Measurements from ENCODE around the gene SPG21. TPM values are rescaled to one million over a fixed set of nuclear protein-coding genes. Genes with fewer than 3 reads are reported as not detected.

SPG21 gene, protein sequence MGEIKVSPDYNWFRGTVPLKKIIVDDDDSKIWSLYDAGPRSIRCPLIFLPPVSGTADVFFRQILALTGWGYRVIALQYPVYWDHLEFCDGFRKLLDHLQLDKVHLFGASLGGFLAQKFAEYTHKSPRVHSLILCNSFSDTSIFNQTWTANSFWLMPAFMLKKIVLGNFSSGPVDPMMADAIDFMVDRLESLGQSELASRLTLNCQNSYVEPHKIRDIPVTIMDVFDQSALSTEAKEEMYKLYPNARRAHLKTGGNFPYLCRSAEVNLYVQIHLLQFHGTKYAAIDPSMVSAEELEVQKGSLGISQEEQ
- total RNA-seq (56.2 TPM), polyA plus RNA-seq (87.6 TPM)

DNA sequence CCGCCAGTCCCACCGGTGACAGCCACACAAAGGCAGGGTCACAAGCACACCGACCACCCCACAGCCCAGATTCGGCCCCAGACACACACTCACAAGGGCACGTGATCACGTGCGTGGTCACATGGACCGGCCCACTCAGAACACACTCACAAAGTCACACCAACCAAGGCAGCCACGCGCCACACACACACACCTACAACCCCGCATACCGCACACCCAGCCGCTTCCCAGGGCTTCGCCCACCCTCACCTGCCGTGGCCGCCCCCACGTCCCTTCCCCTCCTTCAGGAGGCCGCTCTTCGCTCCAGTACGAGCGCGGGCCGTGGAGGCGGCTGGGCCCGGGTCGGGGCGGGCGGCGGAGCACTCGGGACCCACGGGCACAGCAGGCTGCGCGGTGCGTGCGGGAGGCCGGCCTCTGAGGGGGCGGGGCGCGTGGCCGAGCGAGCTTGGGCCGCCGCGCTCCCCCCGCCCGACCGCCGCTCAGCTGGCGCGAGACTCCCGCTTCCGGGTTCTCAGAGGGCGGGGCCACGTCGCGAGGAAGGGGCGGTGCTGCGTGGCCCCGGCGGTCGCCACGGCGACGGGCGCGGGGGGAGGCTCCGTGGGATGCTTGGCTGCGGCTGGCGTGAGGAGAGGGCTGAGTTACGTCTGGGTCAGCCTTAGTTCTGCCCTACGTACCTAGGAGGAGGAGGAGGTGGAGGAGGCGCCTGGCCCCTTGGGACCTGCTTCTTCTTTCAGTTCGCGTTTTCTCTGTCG lies at the start of gene SPG21:
Gene SPG21, minus strand, starts transcription at position 499 of the 752 bp plus-strand sequence. CDS start 6,345 bp downstream, outside the sequence.
- peak within 1 kb of the TSS; percentile 94 for H3K27ac ChIP-seq (ENCODE audit: low read depth)
- whole genome bisulfite sequencing = under 1% methylated on average over 75 of the region's 75 CpGs
- peak within 1 kb of the TSS; percentile 99 for H3K4me3 ChIP-seq (ENCODE audit: low read depth, low read length)
- H3K36me3 ChIP-seq (ENCODE audit: insufficient read depth) = no peaks in the 10 kb centered on the region
- peak; percentile 70 for DNase-seq (ENCODE audit: extremely low spot score)
- H3K4me1 ChIP-seq (ENCODE audit: insufficient read depth) = no peaks in the 10 kb centered on the region

DNA sequence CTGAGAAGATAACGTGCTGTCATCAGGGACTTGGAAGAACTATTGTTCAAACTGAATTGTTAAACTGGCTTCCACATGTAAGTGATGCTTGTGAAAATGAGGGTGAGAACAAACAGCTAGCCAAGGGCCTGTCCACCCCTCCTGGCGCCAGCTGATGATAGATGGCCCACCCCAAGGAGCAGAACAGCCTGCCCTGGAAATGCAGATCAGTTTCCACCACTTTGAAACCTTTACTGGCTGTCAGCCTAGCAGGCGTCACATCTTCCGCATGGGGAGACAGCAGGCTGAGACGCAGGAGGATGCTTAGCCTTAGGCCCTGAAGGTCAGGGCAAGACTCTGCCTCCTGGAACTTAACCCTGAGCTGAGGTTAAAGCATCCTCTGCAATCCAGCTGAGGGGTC lies 49.1 kb upstream of the SPG21 start:
- H3K27ac ChIP-seq (ENCODE audit: low read depth) = no peak overlapping the region

DNA sequence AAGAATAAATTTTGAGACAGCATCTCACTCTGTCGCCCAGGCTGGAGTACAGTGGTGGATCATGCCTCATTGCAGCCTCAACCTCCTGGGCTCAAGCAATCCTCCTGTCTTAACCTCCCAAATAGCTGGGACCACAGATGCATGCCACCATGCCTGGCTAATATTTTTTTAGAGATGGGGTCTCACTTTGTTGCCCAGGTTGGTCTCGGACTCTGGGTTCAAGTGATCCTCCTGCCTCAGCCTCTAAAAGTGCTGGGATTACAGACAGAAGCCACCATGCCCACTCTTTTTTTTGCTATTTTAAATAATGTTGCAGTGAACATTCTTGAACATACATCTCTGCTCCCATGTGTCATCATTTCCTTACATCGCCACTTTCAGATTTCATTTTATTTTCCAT lies 48.7 kb upstream of the SPG21 start:
- H3K27ac ChIP-seq (ENCODE audit: low read depth) = no peak overlapping the region
- H3K4me1 ChIP-seq (ENCODE audit: insufficient read depth) = no peaks in the 10 kb centered on the region
- WGBS = 92% methylated on average over 3 of the region's 3 CpGs
- no peak for DNase-seq (ENCODE audit: extremely low spot score)
- H3K36me3 ChIP-seq (ENCODE audit: insufficient read depth) = no peaks in the 10 kb centered on the region
- H3K4me3 ChIP-seq (ENCODE audit: low read depth, low read length) = no peak overlapping the region

More for the DNA sequence above, 49.1 kb upstream of the SPG21 start:
- DNase-seq (ENCODE audit: extremely low spot score) = no peak
- WGBS = 62% methylated on average over 5 of the region's 5 CpGs
- H3K4me1 ChIP-seq (ENCODE audit: insufficient read depth) = no peaks in the 10 kb centered on the region
- H3K36me3 ChIP-seq (ENCODE audit: insufficient read depth) = no peaks in the 10 kb centered on the region
- no peak overlapping the region for H3K4me3 ChIP-seq (ENCODE audit: low read depth, low read length)

DNA sequence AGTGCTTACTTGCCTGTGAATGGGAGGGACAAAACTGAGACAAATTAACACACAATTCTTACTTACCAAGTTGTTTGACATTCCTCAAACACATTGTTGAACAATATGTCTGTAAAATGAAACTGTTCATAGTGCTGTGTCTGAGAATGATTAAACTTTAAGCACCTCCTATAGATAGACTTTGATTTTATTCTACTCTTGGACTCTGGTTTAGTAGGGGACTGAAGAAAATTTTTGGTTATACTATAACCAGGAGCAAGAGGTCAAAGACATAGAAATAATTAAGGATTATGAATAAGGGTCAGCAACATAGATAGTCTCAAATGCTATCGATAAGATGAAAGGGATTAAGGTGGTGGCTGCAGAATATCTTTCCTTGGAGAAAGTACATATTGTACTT lies 47.6 kb upstream of the SPG21 start:
- no peaks in the 10 kb centered on the region for H3K36me3 ChIP-seq (ENCODE audit: insufficient read depth)
- no peak overlapping the region for H3K27ac ChIP-seq (ENCODE audit: low read depth)
- DNase-seq (ENCODE audit: extremely low spot score) = no peak
- no peak overlapping the region for H3K4me3 ChIP-seq (ENCODE audit: low read depth, low read length)
- no peaks in the 10 kb centered on the region for H3K4me1 ChIP-seq (ENCODE audit: insufficient read depth)
- WGBS = 74% methylated on average over 1 of the region's 1 CpG

DNA sequence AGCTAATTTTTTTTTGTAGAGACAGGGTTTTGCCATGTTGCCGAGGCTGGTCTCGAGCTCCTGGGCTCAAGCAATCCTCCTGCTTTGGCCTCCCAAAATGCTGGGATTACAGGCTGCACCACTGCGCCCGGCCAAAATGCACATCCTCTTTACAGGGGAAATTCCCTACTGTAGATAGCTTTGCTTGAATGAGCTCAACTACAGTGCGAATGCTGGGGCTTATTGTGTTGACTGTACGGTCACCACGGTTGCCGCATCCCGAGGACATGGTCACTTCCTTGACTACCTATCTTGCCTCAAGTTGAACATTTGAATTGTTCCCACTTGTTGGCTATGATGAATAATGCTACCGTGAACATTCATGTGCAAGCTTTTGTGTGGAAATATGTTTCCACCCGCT lies 45.0 kb upstream of the SPG21 start:
- Histone ChIP-seq H3K27ac (ENCODE audit: low read depth) (no peak overlapping the region), H3K36me3 (ENCODE audit: insufficient read depth) (no peaks in the 10 kb centered on the region), H3K4me3 (ENCODE audit: low read depth, low read length) (no peak overlapping the region), H3K4me1 (ENCODE audit: insufficient read depth) (no peaks in the 10 kb centered on the region)
- WGBS = 91% methylated on average over 11 of the region's 11 CpGs
- no peak for DNase-seq (ENCODE audit: extremely low spot score)

DNA sequence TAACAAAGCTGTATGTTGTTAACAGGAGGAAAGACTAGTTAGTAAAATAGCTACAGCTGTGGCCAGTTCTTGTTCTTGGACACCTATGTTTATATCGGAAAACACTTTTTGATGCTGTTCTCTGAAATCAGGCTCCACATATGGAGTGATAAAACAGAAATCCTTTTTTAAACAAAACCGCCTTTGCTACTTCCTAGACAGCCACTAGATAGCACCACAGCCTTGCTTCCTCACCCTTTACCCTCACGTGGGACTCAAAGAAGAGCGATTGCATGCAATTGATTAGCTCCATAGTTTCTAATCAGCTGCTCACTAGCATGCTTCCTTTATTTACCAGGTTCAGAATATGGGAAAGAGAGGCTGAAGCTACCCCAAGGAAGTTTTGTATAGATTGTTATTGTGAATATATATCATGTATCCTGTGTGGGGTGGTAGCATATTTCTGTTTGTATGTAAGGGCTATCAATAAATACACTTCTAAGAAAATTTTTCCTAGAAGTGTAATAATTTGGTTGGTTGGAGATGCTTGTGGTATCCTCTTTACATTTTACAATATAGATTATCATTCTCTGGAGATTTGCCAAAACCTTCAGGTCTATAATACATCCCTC lies 44.0 kb upstream of the SPG21 start:
- H3K4me3 ChIP-seq (ENCODE audit: low read depth, low read length) = no peak overlapping the region
- no peak for DNase-seq (ENCODE audit: extremely low spot score)
- H3K4me1 ChIP-seq (ENCODE audit: insufficient read depth) = no peaks in the 10 kb centered on the region
- 6% methylated on average over 4 of the region's 4 CpGs for WGBS
- no peak overlapping the region for H3K27ac ChIP-seq (ENCODE audit: low read depth)
- H3K36me3 ChIP-seq (ENCODE audit: insufficient read depth) = no peaks in the 10 kb centered on the region

DNA sequence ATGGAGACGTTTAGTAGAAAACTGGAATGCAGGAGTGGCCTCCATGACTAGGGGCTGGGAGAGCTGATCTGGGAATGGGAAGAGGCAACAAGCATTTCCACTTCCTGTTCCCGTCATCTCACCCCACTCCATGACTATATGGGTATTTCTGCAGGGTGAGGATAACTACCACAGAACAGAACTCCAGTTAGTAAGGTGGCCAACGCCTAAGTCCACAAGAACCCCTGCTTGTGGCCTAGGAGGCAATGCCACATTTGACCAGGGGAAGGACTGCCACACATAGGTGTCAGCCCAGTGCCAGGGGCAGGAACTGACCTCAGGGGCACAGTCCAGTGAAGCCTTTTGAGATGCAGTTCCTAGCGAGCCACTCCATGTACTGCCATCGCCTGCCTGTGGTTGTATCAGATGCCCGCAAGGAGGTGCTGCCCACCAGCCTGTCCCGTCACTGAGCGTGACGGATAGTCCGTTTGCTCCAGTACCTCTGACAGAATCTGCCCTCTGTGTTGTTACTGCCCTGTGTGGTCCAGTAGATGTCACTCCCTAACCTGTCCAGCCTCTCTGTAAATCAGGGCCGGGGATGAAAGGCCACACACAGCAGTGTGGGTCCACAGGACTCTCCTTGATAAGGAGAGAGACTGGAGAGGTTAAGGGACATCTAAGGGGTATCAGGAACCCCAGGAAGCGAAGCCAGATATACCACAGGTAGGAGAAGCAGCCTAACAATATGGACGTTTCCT lies 43.3 kb upstream of the SPG21 start:
- Histone ChIP-seq H3K27ac (ENCODE audit: low read depth) (no peak overlapping the region), H3K4me3 (ENCODE audit: low read depth, low read length) (no peak overlapping the region), H3K36me3 (ENCODE audit: insufficient read depth) (no peaks in the 10 kb centered on the region), H3K4me1 (ENCODE audit: insufficient read depth) (no peaks in the 10 kb centered on the region)
- no peak for DNase-seq (ENCODE audit: extremely low spot score)
- 41% methylated on average over 13 of the region's 13 CpGs for WGBS

DNA sequence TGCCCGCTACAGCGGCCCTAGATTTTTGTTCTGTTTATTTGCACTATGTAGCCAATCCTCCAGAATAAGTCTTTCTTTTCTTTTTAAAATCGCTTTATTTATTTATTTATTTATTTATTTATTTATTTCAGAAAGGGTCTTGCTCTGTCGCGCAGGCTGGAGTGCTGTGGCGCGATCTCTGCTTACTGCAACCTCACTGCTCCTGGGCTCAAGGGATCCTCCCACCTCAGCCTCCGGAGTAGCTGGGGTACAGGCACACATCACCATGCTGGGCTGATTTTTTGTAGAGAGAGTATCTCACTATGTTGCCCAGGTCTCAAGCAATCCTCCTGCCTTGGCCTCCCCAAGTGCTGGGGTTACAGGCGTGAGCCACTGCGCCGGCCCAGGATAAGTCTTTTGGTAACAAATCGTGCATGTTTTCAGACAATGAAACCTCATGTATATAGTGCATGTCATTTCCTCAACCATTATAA lies 40.1 kb upstream of the SPG21 start:
- Histone ChIP-seq H3K27ac (ENCODE audit: low read depth) (no peak overlapping the region), H3K4me1 (ENCODE audit: insufficient read depth) (no peaks in the 10 kb centered on the region), H3K4me3 (ENCODE audit: low read depth, low read length) (peak overlapping the region; percentile 91), H3K36me3 (ENCODE audit: insufficient read depth) (peaks cover 3% of the 10 kb centered on the region)
- no peak for DNase-seq (ENCODE audit: extremely low spot score)
- WGBS = 62% methylated on average over 12 of the region's 12 CpGs

DNA sequence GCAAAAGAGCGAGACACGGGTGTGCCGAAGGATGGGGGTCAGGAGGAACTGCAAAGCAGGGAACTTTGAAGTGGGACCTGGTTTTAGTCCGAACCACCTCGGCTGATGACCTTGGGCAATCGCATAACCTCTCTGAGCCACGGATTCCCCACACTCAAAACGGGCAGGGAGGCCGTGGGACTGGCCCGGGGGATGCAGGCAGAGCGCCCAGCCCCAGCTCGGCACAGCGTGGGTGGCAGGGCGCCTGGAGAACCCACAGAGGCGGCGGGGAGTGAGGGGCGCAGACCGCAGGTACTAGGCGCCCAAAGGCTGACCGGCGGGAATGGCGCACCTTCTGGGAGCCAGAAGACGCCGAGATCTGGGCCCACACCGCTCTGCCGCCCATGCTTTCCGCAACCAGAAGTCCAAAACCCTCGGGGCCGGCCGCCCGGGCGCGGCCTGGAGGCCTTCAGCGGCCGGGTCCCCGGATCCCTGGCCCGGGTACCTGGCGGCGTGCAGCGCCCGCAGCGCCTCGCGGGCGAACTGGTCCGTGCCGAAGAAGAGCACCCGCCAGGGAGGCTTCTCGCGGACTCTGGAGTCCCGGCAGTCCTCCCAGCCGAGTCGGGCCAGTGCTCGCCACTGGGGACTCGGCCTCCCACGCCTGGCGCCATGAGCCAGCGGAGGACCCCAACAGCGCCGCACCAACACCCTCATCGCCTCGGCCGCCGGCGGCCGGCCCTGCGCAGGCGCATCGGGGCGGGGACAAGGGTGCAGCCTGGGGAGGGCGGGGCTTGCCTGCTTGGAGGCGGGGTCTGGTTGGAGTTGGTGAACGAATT lies 39.4 kb upstream of the SPG21 start, which contains the start of gene MTFMT:
Gene MTFMT, minus strand, starts transcription at position 719 of the 815 bp plus-strand sequence. Its CDS starts 26 bp downstream, at position 693.
- peaks cover 3% of the 10 kb centered on the region for H3K36me3 ChIP-seq (ENCODE audit: insufficient read depth)
- no peaks in the 10 kb centered on the region for H3K4me1 ChIP-seq (ENCODE audit: insufficient read depth)
- under 1% methylated on average over 73 of the region's 73 CpGs for WGBS
- H3K27ac ChIP-seq (ENCODE audit: low read depth) = peak within 1 kb of the TSS; percentile 54
- H3K4me3 ChIP-seq (ENCODE audit: low read depth, low read length) = peak within 1 kb of the TSS; percentile 91
- peak; percentile 75 for DNase-seq (ENCODE audit: extremely low spot score)

DNA sequence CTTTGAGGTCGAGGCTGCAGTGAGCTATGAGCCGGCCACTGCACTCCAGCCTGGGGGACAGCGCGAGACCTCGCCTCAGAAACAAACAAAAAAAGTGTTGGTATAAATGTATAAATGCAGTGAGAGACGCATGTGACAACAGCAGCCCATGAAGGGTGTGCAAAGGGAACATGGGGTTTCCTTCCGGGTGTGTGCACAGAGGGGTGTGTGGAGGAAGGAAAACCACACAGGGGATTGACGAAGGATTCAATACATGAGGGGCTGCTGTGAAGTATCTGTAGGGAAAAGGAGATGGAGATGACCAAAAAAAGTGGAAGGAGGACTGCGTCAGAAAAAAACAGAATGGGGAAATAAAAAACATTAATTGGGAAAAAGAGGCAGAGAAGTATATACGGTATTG lies 38.6 kb upstream of the SPG21 start:
- WGBS = 48% methylated on average over 10 of the region's 10 CpGs
- H3K36me3 ChIP-seq (ENCODE audit: insufficient read depth) = peaks cover 3% of the 10 kb centered on the region

DNA sequence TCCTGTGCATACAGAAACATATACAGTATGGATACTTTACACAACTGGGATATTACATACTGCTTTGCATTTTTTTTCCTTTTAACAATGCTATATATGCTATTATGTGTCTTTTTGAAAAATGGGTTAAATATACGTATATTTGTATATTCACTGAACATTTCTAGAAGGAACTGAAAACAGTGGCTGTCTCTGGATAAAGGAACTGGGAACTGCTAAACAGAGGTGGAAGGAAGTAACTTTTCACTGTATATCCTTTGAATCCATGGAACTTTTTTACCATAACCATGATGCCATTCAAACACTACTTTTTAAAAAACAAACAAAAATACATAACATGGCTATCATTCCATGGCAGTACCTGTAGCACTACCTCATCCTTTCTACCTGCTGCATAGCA lies 37.9 kb upstream of the SPG21 start:
- 78% methylated on average over 1 of the region's 1 CpG for WGBS
- no peak overlapping the region for H3K27ac ChIP-seq (ENCODE audit: low read depth)
- peaks cover 3% of the 10 kb centered on the region for H3K36me3 ChIP-seq (ENCODE audit: insufficient read depth)
- no peak for DNase-seq (ENCODE audit: extremely low spot score)
- H3K4me1 ChIP-seq (ENCODE audit: insufficient read depth) = no peaks in the 10 kb centered on the region
- no peak overlapping the region for H3K4me3 ChIP-seq (ENCODE audit: low read depth, low read length)

More for the DNA sequence above, 38.6 kb upstream of the SPG21 start:
- DNase-seq (ENCODE audit: extremely low spot score) = no peak
- H3K4me1 ChIP-seq (ENCODE audit: insufficient read depth) = no peaks in the 10 kb centered on the region
- H3K4me3 ChIP-seq (ENCODE audit: low read depth, low read length) = peak overlapping the region; percentile 91
- no peak overlapping the region for H3K27ac ChIP-seq (ENCODE audit: low read depth)

DNA sequence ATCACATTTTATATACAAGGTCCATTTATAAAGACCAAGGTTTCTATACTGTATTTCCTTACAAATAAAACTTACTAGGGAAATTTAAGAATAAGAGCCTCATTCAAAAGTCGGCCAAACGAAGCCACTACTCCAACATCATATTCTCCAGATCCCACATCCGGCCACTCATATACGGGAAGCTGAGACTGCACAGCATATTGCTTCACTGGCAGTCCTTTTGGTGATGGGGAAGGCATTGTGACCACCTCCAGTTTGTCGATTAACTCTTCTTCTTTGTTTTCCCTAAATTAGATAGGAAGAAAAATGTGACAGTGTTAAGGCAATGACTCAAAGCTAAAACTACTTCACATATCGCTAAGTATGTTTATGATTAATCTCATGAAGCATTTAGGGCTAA lies 37.0 kb upstream of the SPG21 start:
- 90% methylated on average over 6 of the region's 6 CpGs for WGBS
- no peak for DNase-seq (ENCODE audit: extremely low spot score)
- H3K4me3 ChIP-seq (ENCODE audit: low read depth, low read length) = no peak overlapping the region
- H3K36me3 ChIP-seq (ENCODE audit: insufficient read depth) = peaks cover 3% of the 10 kb centered on the region
- no peaks in the 10 kb centered on the region for H3K4me1 ChIP-seq (ENCODE audit: insufficient read depth)
- H3K27ac ChIP-seq (ENCODE audit: low read depth) = no peak overlapping the region
